Urinary bladder (tissue), 4 donors: ENCODE data around the gene RNLS. TPM values are rescaled to one million over a fixed set of nuclear protein-coding genes. Genes with fewer than 3 reads are reported as not detected.

Experiments used
- DNase-seq: peaks from one replicate; pipeline ENCODE4 v3.0.0-alpha.2; 2015; ENCODE audit errors: extremely low spot score
- H3K27ac ChIP-seq: one replicate; pipeline ENCODE4 v1.5.1; 2013; ENCODE audit warnings: low read depth, mild to moderate bottlenecking, moderate library complexity
- H3K36me3 ChIP-seq: one replicate; pipeline ENCODE4 v1.6.1; 2013; ENCODE audit warnings: mild to moderate bottlenecking, moderate library complexity; ENCODE audit not compliant: insufficient read depth
- H3K4me1 ChIP-seq: one replicate; pipeline ENCODE4 v1.6.1; 2013; ENCODE audit warnings: mild to moderate bottlenecking, moderate library complexity; ENCODE audit not compliant: insufficient read depth
- H3K4me3 ChIP-seq: one replicate; pipeline ENCODE4 v1.5.1; 2013; ENCODE audit warnings: low read depth, low read length
- WGBS: extraction: QIAGEN DNeasy Blood & Tissue Kit; methylation state at CpG from one replicate; pipeline ENCODE4 v1.1.7; 2013; 5-methylcytosine and 5-hydroxymethylcytosine counted together
- polyA plus RNA-seq: library from polyadenylated mRNA; stranded (reverse); fragments of 200-250 nt; gene quantifications from one replicate; pipeline ENCODE4 v1.2.3, GENCODE V29; 2013
- total RNA-seq: library from RNA; depleted of rRNA; stranded (reverse); fragments of >200 nt; gene quantifications from one replicate; pipeline ENCODE4 v1.2.3, GENCODE V29; 2014
- donor health status: healthy with polysubstance abuse.
- donor health status: healthy.

Gene RNLS
- total and polyA plus RNA-seq, 2 donors, result 6.1 to 6.3 TPM

- DNase-seq, result no peak
- Histone ChIP-seq H3K36me3 (no peaks in the 10 kb centered on the region), H3K4me3 (peak overlapping the region; percentile 55), H3K4me1 (no peaks in the 10 kb centered on the region), H3K27ac (peak overlapping the region; percentile 92)
- 53% methylated on average over 7 of the region's 7 CpGs for WGBS
Observed at GRCh38 chr10:88583584-88583957, 453 bp upstream of the RNLS start.

- Histone ChIP-seq H3K4me3 (peak overlapping the region; percentile 55), H3K4me1 (no peaks in the 10 kb centered on the region), H3K27ac (no peak overlapping the region), H3K36me3 (no peaks in the 10 kb centered on the region)
- DNase-seq, result no peak
- WGBS, result 6% methylated on average over 4 of the region's 4 CpGs
Observed at GRCh38 chr10:88582411-88582805, 710 bp downstream of the RNLS start.

- Histone ChIP-seq H3K4me3 (no peak overlapping the region), H3K27ac (no peak overlapping the region), H3K4me1 (no peaks in the 10 kb centered on the region), H3K36me3 (peaks cover 1% of the 10 kb centered on the region)
- DNase-seq, result no peak
- WGBS, result 5% methylated on average over 1 of the region's 1 CpG
Observed at GRCh38 chr10:88565072-88565471, 18.0 kb downstream of the RNLS start.

- Histone ChIP-seq H3K4me1 (peaks cover 1% of the 10 kb centered on the region), H3K4me3 (no peak overlapping the region), H3K36me3 (peaks cover 1% of the 10 kb centered on the region), H3K27ac (no peak overlapping the region)
- DNase-seq, result no peak
- 81% methylated on average over 1 of the region's 1 CpG for WGBS
Observed at GRCh38 chr10:88562152-88562551, 21.0 kb downstream of the RNLS start.

- 58% methylated on average over 2 of the region's 2 CpGs for WGBS
- no peak for DNase-seq
- H3K4me1 ChIP-seq, result peaks cover 1% of the 10 kb centered on the region
- H3K27ac ChIP-seq, result no peak overlapping the region
- H3K36me3 ChIP-seq, result peaks cover 2% of the 10 kb centered on the region
- no peak overlapping the region for H3K4me3 ChIP-seq
Observed at GRCh38 chr10:88557658-88558057, 25.5 kb downstream of the RNLS start.

- H3K36me3 ChIP-seq, result peaks cover 2% of the 10 kb centered on the region
- DNase-seq, result no peak
- 61% methylated on average over 1 of the region's 1 CpG for WGBS
Observed at GRCh38 chr10:88557256-88557655, 25.9 kb downstream of the RNLS start.

GRCh38 chr10:88555190-88555908 is 27.8 kb downstream of the RNLS start:
- peaks cover 1% of the 10 kb centered on the region for H3K4me1 ChIP-seq
- H3K36me3 ChIP-seq, result peaks cover 2% of the 10 kb centered on the region

More at GRCh38 chr10:88557256-88557655, 25.9 kb downstream of the RNLS start:
- H3K4me3 ChIP-seq, result no peak overlapping the region
- no peak overlapping the region for H3K27ac ChIP-seq
- peaks cover 1% of the 10 kb centered on the region for H3K4me1 ChIP-seq

GRCh38 chr10:88553116-88553752 is 29.9 kb downstream of the RNLS start:
- WGBS, result 68% methylated on average over 2 of the region's 2 CpGs
- peak; percentile 57 for DNase-seq
- peaks cover 2% of the 10 kb centered on the region for H3K36me3 ChIP-seq
- no peak overlapping the region for H3K27ac ChIP-seq
- peaks cover 3% of the 10 kb centered on the region for H3K4me1 ChIP-seq
- H3K4me3 ChIP-seq, result no peak overlapping the region

More at GRCh38 chr10:88555190-88555908, 27.8 kb downstream of the RNLS start:
- WGBS, result 82% methylated on average over 7 of the region's 7 CpGs
- H3K4me3 ChIP-seq, result no peak overlapping the region
- no peak for DNase-seq
- no peak overlapping the region for H3K27ac ChIP-seq

- Histone ChIP-seq H3K4me1 (peaks cover 2% of the 10 kb centered on the region), H3K4me3 (no peak overlapping the region), H3K36me3 (peaks cover 2% of the 10 kb centered on the region), H3K27ac (no peak overlapping the region)
- DNase-seq, result no peak
- 88% methylated on average over 2 of the region's 2 CpGs for WGBS
Observed at GRCh38 chr10:88551246-88551645, 31.9 kb downstream of the RNLS start.

- WGBS, result 63% methylated on average over 3 of the region's 3 CpGs
- DNase-seq, result no peak
- Histone ChIP-seq H3K4me3 (no peak overlapping the region), H3K36me3 (no peaks in the 10 kb centered on the region), H3K4me1 (peaks cover 3% of the 10 kb centered on the region), H3K27ac (no peak overlapping the region)
Observed at GRCh38 chr10:88546497-88546896, 36.6 kb downstream of the RNLS start.

- Histone ChIP-seq H3K4me3 (no peak overlapping the region), H3K36me3 (no peaks in the 10 kb centered on the region), H3K27ac (no peak overlapping the region), H3K4me1 (peaks cover 3% of the 10 kb centered on the region)
- WGBS, result 63% methylated on average over 4 of the region's 4 CpGs
- no peak for DNase-seq
Observed at GRCh38 chr10:88545359-88545758, 37.8 kb downstream of the RNLS start.

- no peak for DNase-seq
- Histone ChIP-seq H3K4me3 (no peak overlapping the region), H3K36me3 (no peaks in the 10 kb centered on the region), H3K27ac (no peak overlapping the region), H3K4me1 (peaks cover 3% of the 10 kb centered on the region)
- 98% methylated on average over 2 of the region's 2 CpGs for WGBS
Observed at GRCh38 chr10:88544140-88544870, 38.8 kb downstream of the RNLS start.

GRCh38 chr10:88542522-88542921 is 40.6 kb downstream of the RNLS start:
- peaks cover 1% of the 10 kb centered on the region for H3K4me1 ChIP-seq
- DNase-seq, result no peak
- 39% methylated on average over 4 of the region's 4 CpGs for WGBS
- H3K4me3 ChIP-seq, result no peak overlapping the region
- H3K36me3 ChIP-seq, result no peaks in the 10 kb centered on the region
- no peak overlapping the region for H3K27ac ChIP-seq
